NCI-H2196 treated with DMSO at 0.1 percent for 48 hours (cell line): ENCODE data around the gene C10orf53.
A peak's percentile ranks its signal among the peaks of the same experiment; 100 is the strongest.
"Not testable (repeated sequence)": the region's sequence is repeated elsewhere in the genome, so short reads cannot be mapped to it uniquely, and the experiment has no call there.

ENCODE experiments used
- DNase-seq: peaks from one replicate; lab custom pipeline; 2025; ENCODE audit not compliant: unreplicated experiment; lab: John Stamatoyannopoulos, UW

C10orf53 gene

DNA sequence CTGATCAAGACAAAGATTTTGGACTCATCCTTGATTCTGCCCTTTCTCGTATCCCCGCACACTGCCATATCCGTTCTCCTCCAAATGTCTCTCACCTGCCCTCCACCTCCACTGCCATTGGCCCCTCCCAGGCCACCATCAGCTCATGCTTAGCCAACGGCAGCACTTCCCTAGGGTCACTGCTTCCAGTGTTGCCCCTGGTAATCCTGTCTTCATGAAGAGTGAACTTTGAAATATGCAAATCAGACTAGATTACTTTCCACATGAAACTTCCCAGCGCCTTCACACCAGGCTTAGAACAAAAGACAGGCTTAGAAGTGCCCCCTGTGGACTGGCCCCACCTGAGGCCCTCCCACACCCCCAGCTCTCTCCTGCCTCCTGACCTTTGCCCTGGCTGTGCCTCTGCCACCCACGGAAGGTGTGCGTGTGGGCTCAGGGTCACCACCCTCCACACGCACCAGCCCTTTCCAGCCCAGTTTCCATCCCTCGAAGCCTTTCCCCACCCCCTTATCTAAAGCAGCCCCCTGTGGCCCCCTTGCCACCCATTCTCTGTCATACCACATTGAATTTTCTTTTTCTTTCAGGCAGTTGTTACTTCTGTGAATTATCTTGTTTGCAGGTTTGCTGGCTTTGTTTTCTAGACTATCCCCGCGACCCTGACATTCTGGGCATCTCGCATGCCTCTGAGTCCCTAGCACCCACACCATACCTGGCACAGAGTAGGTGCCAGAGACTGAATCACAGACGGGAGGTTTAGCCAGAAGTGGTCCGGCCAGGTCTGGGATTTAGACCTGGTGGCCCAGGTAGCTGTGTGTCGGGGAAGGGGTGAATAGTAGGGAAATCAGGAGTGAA is 26.8 kb upstream of the C10orf53 start:
- DNase-seq = no peak

DNA sequence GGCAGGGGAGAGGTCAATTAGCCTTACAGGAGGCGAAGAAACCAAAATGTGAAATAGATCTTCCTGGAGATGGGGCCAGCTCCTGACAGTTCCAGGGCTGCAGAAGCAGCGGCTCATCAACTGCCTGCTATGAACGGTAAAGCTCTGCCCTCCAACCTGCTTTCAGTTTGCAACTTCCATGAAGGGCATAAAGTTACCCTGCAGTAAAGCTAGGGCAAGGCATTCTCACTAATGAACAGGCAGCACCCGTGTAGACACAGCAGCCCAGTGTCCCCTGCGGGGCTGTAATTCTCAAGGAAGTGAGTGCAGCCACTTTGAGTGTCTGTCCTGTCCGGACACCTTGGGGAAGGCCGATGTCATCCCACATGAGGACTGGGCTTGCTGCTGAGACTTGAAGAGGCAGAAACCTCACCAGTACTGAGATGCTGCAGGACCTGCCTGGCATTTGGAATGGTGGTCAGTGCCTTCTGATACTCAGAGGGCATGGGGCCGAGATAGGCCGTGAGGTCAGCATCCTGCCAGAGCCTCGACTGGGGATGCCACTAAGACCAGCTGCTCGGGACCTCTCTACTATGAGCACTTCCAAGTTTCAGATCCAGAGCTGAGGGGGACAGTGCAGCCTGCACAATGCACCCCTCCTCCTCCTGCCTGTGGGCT is 26.1 kb upstream of the C10orf53 start:
- DNase-seq = no peak

DNA sequence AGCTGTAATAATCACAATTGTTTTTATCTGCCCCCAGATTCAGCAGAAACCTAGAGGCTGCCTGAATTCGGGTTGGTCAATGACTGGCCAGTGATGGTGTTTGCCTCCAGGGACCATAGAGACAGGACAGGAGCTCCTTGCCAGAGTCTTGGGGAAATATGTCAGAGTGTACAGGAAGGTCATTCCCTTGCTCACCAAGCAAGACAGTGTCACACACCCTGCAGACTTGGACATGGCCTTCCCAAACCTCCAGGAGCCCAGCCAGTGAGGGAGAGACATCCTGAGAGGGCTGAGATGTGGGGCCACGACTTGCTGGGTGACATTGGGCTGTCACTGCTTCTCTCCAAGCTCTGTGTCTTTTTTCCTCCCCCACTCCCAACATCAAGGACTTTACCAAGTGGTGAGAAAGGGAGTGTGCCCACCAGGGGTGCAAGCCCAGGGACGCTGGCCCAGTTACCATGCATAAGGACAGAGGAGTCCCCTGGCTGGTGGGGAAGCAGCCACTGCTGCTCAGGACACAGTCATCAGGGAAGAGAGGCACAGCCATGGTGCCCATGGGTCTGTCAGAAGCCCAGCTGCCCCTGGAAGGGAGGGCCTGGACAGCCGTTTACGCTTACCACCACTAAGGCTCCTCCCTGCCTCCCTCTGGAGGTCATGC is 25.3 kb upstream of the C10orf53 start:
- no peak for DNase-seq

DNA sequence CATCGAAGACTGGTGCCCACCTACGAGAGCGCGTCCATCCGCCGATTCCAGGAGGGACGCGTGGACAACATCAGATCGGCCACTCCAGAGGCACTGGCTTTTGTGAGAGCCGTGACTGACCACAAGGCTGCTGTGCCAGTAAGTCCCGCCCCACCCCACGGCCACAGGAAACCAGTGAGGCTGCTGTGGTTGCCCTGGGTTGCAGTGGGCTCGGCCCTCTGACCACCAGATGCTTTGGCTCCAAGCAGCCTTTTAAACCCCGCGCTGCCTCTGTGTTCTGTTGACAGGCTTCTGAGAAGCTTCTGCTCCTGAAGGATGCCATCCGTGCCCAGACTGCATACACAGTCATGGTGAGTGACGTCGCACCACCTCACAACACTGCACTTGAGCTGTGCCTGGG is 24.4 kb upstream of the C10orf53 start:
- DNase-seq = no peak

DNA sequence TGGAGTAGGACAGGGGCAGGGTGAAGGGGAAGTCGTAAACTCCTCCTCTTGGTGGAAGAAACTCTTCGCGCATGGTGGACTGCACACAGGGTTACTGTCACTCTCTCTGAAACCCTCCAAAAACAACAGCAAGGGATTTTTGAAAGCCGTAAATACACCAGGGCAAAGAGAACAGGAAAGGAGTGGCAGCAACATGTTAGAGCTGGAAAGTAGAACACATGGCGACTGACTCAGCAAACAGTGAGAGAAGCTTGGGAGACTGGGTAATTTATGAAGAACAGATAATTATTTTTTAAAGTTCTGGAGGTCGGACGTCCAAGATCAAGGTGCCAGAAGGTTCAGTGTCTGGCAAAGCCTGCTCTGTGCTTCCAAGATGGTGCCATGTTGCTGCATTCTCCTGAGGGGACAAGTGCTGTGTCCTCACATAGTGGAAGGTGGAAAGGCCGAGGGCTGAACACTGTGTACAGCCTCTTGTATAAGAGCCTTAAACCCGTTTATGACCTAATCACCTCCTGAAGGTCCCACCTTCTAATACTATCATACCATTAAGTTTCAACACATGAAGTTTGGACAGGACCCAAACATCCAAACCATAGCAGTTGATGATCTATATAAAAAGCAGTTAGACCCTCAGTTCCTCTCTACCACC is 22.5 kb upstream of the C10orf53 start:
- no peak for DNase-seq

DNA sequence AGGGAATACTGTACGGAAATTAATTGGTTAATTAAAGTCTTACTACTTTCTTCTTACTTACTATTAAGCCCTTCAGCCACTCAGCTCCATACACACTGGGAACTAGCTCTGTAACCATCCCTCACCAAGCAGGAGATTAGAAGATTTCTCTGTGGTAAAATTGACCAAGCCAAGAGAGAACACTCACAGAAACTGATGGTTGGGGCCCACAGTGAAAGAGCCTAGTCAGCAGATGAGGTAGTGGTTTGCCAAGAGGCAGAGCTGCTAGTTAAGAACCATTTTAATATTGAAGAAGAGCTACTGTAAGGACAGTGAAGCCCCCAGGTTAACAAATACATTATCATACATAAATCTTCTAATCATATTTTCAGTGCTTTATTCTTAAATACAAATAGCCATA is 21.8 kb upstream of the C10orf53 start:
- DNase-seq = no peak

DNA sequence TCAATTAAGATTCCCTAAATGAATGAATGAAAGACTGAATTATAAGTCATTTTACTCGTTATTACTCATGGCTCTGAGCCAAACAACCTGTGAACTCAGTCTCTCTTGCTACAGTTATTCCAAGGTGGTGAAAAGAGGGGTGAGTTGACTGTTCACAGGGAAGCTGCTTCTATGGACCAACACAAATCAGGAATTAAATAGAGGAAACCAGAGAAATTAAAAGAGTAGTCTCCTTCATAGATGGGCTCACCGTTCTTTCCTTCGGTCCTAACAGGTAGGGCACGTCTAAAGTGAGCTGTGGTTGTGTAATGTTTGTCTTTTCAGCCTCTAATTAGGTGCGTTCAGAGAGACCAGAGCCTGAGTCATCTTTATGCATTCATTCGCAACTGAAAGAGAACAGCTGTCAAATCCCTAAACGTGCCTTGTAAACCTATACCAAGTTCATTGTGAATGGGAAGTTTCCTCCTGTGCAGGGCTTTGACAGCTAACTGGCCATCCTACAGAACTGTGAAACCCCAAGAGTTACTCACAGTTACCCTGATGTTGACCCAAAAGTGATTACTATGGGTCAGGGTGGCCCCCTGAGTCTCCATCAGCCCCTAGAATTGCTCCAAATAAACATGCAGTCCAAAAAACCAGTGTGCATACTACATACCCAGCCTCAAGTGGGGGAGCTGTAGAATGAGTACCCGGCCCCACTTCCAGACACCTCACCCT is 18.2 kb upstream of the C10orf53 start:
- peak; percentile 0 for DNase-seq

DNA sequence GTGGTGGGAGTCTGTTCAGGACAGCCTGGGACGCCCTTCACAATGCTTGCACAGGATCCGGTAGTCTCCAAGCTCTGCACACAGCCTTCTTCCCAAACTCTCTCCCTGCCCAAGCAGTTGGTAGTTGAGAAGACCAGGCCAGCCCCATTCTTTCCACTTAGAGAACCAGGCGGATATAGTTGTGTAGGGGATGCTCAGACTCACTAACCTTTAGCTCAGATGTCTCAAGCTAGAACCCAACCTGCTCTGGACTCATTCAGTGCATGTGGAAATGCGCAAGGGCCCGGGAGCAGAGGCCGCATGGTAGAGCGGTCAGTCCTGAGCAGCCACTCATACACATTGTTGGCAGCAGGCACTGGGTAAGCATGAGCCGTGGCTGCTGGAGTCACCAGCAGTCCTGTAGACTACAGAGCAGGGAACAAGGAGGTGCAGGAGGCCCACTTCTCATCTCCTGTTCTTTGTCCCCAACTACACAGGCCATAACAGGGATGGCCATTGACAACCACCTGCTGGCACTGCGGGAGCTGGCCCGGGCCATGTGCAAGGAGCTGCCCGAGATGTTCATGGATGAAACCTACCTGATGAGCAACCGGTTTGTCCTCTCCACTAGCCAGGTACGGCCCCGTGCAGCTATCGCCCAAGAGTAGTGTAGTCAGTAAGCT is 17.2 kb upstream of the C10orf53 start:
- no peak for DNase-seq

DNA sequence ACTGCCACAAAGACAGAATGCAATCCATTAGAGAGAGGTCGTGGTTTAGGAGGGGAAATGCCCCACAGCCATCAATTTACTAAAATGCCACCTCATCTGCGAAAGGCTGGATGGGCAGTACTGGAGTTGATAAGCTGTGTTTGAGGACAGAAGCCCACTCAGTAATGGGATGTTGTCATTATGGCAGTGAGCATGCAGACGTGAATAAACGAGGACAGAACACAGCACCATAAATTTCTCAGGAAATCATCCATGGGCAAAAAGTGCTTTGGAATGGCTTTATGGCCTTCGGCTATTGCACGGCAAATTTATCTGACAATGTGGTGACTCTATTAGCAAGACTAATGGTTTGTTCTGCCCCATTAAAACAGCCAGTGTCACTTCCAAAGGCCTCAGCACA is 15.9 kb upstream of the C10orf53 start:
- DNase-seq = no peak

DNA sequence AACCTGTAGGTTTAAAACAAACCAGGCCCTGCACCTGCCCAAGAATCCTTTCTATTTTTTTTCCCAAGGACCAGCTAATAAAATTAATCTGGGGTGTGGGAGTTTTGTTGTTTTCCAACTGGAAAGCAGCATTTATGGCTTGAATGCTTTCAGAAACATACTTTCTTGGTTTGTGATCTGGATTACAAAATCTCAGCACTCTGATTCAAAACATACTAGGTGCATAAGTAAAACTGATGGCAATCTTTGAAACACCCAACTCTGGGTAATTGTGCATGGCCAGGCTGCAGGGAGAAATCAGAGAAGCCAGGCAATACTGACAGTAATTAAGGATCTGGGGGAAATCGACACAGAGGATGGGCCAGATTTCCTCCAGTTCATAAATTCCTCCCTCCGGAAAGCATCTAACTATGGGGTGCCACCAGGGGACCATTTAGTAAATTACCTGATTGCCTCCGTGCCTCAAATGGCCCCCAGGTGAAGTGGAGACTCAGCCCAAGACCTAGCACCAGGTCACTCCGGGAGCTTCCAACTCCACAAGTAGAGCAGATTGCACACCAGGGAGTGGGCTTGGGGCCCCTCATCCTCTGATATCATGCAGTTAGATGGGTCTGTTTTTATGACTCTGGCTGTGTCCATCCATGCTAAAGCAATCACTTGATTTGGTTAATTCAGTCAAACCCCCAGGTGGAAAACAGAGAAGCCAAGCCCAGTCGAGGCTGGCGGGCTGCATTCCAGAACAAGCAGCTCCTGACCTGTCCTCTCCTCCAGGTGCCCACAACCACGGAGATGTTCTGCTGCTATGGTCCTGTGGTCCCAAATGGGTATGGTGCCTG is 15.2 kb upstream of the C10orf53 start:
- no peak for DNase-seq

DNA sequence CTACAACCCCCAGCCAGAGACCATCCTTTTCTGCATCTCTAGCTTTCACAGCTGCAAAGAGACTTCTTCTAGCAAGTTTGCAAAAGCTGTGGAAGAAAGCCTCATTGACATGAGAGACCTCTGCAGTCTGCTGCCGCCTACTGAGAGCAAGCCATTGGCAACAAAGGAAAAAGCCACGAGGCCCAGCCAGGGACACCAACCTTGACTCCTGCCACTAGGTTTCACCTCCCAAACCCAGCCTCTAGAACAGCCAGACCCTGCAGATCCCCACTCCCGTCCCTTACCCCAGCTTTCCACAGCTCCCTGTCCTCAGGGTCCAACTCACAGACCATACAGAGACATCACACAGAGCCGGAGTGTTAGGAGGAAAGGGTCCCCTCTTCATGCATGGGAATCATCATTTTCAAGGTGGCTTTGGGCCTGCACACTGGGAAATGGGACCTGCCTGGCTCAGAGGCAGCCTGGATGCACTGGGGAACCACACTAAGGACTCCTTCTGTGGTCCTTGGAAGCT is 14.6 kb upstream of the C10orf53 start:
- DNase-seq = no peak

DNA sequence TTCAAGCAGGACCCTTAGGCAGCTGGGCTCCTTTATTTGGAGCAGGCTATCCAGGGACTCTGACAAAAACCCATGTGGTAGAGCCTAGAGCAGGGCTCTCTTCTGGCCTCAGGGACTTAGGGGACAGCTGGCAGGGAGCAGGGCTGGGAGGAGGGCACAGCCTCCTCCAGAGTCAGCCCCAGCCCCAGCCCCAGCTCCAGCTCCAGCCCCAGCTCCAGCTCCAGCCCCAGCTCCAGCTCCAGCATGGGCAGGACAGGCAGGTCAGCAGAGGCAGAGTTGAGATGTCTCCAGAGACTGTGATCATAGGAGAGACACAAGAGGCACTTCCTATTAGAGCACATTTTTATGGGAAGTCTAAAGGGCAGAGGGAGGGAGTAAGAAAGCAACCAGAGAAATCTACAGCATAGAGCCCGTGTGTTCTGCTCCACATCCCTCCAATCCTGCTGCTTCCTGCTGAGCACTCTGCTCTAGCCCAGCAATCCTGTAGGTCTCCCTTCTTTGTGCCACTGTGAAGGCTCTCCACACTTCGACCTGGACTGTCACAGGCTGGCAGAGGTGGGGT is 13.3 kb upstream of the C10orf53 start:
- no peak for DNase-seq

DNA sequence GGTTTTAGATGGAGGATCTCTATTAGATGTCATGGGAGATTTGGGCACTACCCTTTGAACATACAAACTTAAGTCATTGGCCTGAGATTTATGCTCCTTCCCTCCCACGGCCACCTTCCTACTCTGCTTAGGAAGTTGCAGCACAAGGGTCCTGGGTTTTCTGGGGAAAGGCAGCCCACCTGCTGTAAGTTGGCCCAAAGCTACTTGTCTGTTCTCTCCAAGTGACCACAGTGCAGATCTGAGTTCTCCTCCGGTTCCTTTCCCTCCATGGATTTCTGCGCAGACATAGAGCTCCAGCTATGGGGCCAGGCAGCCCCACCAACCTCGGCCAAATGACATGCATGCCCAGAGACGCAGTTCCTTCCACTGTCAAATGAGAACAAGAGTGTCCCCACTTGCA is 12.8 kb upstream of the C10orf53 start:
- DNase-seq = no peak

DNA sequence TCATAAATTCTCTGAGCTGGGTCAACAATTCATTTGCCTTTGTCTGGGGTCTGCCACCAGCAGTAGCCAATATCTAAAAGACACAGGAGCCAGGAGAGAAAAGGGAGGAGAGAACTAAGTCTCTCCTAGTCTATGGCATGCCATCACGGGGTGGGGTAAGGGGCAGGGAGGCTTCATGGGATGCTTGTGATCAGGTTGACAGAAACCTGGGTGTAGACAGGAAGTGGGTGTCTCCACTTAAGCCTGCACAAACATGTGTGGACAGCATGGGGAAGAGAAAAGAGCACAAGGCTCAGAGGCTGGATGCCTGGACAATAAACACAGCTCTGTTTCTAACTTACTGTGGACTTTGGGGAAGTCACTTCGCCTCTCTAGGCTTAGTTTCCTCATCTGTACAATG is 11.5 kb upstream of the C10orf53 start:
- no peak for DNase-seq

DNA sequence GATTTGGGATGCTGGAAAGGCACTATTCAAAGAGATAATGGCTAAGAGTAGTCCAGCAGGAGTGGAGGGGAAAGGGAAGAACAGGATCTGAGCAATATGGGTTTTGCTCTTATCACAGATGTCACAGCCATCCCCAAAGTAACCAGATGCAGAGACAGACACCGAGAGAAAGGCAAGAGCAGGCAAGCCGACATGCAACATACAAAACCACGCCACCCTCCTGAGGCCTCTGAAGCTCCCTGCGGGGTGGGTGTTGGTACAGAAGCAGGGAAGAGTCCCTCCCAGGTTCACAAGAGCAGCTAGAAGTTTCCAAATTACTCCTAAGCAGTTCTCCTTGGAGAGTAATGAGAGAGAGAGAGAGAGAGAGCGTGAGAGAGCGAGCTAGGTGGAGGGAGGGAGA is 10.8 kb upstream of the C10orf53 start:
- DNase-seq = no peak

DNA sequence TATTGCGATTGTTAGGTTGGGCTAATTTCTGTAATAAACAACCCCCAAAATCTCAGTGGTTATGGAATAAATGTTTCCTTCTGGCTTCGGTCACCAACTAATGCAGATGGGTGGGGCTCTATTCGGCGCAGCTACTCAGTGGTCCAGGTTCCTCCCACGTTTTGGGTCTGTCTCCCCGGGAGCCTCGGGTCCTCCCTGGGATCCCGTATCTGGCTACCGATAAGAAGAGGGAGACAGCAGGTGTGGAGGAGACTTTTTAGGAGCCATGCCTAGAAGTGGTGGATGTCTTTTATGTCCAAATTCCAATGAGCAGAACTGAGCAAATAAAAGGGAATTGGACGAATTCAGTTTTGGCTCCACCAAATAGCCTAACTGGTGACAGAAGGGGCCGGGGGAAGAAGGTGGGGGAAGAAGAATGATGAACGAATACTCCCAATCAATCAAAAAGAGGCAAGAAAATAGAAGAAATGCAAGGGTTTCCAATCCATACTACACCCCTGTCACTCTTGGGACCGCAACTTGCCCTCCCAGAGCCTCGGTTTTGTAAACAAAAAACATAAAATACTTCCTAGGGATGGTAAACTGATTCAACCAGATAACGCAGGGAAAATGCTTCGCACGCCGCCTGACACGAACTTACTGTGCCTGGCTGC is 498 bp upstream of the C10orf53 start:
- DNase-seq = no peak

DNA sequence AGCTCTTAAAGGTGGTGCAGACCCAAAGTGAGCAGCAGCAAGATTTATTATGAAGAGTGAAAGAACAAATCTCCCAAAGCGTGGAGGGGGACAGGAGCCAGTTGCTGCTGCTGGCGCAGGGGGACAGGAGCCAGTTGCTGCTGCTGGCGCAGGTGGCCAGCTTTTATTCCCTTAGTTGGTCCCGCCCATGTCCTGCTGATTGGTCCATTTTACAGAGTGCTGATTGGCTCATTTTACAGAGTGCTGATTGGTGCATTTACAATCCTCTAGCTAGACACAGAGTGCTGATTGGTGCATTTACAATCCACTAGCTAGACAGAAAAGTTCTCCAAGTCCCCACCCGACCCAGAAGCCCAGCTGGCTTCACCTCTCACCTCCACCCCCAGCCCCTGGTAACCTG is 3.0 kb downstream of the C10orf53 start:
- not testable (repeated sequence) for DNase-seq

DNA sequence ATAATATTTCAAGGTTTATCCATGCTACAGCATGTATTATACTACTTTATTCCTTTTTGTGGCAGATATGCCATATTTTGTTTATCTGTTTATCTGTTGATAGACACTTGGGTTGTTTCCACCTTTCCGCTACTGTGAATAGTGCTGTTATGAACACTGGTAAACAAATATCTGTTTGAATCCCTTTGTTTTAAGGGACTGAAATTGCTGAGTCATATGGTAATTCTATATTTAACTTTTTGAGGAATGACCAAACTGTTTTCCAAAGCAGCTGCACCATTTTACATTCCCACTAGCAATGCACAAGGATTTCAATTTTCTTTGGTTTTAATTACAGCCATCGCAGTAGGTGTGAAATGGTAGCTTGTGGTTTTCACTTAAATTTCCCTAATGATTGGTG is 3.4 kb downstream of the C10orf53 start:
- DNase-seq = no peak

DNA sequence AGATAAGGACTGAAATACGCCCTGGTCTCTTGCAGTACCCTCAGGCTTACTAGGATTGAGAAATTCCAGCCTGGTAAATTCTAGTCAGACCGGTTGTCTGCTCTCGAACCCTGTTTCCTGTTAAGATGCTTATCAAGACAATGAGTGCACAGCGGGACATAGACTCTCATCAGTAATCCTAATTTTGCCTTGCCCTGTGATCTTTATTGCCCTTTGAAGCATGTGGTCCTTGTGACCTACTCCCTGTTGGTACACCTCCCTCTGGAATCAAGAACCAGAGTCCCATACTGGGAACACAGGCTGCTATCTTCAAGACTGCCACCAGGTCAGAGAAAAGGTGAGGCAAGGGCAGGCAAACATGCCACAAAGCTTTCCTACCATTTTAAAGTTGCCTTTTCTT is 7.2 kb downstream of the C10orf53 start:
- DNase-seq = no peak
